ENCODE measurements around the gene COPRS.

COPRS gene, protein sequence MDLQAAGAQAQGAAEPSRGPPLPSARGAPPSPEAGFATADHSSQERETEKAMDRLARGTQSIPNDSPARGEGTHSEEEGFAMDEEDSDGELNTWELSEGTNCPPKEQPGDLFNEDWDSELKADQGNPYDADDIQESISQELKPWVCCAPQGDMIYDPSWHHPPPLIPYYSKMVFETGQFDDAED

DNA sequence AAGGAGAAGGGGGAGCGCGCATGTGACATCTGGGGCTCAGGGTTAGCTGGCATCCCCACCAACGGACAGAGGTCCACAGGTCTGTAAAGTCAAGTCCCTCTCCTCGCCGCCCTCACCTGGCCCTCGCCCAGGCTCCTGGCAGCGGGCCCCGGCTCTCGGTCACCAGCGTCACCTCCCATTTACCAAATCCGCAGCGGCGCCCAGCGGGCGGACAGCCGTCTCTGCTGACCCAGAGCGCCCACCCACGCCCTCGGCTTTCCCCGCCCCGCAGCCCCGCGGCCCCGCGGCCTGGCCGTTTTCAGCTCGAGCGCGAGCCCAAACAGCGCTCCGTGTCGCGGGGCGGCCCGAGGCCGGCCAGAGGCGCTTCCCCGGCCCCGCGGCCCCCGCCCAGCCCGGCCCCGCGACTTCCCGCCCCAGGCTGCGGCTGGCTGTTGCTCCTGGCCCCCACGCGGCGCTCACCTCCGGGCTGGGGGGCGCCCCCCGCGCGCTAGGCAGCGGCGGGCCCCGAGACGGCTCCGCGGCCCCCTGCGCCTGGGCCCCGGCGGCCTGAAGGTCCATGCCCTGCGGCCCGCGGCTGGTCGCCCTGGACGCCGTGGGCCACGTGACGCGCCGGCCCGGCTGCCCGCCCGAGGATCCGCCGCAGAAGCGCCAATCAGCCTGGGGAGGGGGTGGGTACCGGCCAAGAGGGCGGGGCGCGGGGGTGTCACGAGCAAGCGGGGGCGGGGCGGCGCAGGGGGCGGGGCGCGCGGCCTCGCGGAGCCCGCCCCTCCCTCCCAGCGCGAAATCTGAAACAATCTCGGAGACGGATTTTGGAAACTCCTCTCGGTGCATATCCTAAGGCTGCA lies at the start of gene COPRS:
Gene COPRS, minus strand, starts transcription at position 603 of the 845 bp plus-strand sequence. Its CDS starts 45 bp downstream, at position 558.
- peak; percentile 60 to 72 (median 66) for DNase-seq (ENCODE audit: low read depth in 3 of 3)

DNA sequence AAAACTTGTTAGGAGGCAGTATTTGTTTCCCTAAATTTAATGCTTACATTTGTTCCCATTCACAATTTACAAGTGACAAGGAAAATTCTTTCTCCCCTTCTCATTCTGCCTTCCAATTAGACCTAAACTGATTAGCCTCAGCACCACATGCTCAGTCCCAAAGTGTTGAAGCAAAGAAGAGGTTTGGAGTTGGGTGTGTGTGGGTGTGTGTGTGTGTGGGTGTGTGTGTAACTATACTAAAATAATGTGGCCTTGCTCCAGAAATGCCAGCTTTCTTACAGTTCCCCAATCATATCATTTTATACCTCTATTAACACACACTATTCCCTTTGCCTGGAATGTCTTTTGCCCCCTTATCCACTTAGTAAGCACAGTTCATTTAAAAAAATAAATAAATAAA lies 49.3 kb upstream of the COPRS start:
- no peak for DNase-seq (ENCODE audit: low read depth in 3 of 3)

DNA sequence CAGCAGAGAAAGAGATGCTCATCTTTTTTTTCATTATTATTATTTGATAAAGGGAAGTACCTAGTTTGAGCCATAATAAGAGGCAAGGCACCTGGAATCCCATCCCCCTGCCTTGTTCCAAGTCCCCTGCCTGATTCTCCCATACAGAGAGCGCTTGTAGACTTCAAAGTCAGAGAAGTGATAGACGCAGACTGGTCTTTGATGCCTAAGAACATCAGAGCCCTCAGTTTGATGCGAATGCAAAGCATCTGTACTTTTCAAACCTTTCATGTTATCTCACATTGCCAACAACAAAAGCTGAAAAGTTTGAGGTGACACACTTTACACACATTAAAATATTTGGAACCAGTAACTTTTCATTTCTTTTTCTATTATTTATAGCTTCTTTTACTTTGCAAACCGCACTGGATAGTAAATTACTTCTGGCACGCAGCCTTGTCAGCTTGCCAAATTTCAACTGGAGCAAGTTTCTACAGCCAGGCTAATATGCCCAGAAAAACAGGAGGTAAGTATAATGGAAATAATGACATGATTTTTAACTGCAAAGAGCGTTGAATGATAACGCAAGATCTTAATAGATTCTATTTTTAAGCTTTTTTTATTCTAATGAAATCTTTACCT lies 48.4 kb upstream of the COPRS start:
- DNase-seq (ENCODE audit: low read depth in 3 of 3) = no peak

DNA sequence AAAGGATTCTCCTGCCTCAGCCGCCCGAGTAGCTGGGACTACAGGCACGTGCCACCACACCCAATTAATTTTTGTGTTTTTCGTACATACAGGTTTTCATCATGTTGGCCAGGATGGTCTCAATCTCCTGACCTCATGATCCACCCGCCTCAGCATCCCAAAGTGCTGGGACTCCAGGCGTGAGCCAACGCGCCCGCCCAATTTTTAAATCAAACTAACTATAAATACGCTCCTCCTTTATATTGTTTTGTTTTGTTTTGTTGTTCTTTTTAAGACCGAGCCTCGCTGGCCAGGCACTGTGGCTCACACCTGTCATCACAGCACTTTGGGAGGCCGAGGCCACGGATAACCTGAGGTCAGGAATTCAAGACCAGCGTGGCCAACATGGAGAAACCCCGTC lies 44.4 kb upstream of the COPRS start:
- DNase-seq (ENCODE audit: low read depth in 3 of 3) = no peak

DNA sequence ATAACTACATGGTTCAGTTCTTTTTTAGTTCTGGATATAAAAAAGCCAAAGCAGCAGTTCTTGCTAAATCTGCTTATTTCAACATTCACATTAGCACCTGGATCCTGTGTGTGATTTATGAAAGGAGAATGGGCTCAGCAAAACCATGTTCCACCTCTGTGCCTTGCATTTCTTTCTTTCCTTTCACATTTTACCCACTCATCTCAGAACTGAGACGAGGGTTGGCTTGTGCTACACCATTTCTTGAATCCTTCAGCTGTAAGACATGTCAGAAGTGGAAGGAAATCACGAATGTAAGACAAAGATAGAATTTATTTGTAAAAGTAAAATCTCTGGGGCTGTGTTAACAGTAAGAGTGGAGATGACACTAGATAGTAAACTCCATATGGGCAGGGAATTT lies 43.6 kb upstream of the COPRS start:
- no peak for DNase-seq (ENCODE audit: low read depth in 3 of 3)

- DNase-seq (ENCODE audit: low read depth in 3 of 3) = no peak
Measured at GRCh38 chr17:31900877-31901276, 41.8 kb upstream of the COPRS start.

GRCh38 chr17:31888124-31888523 lies 29.1 kb upstream of the COPRS start:
- DNase-seq (ENCODE audit: low read depth in 3 of 3) = no peak

- no peak for DNase-seq (ENCODE audit: low read depth in 3 of 3)
Measured at GRCh38 chr17:31882571-31882970, 23.5 kb upstream of the COPRS start.

- DNase-seq (ENCODE audit: low read depth in 3 of 3) = no peak
Measured at GRCh38 chr17:31880311-31880710, 21.3 kb upstream of the COPRS start.

- no peak for DNase-seq (ENCODE audit: low read depth in 3 of 3)
Measured at GRCh38 chr17:31878703-31879073, 19.6 kb upstream of the COPRS start.

DNA sequence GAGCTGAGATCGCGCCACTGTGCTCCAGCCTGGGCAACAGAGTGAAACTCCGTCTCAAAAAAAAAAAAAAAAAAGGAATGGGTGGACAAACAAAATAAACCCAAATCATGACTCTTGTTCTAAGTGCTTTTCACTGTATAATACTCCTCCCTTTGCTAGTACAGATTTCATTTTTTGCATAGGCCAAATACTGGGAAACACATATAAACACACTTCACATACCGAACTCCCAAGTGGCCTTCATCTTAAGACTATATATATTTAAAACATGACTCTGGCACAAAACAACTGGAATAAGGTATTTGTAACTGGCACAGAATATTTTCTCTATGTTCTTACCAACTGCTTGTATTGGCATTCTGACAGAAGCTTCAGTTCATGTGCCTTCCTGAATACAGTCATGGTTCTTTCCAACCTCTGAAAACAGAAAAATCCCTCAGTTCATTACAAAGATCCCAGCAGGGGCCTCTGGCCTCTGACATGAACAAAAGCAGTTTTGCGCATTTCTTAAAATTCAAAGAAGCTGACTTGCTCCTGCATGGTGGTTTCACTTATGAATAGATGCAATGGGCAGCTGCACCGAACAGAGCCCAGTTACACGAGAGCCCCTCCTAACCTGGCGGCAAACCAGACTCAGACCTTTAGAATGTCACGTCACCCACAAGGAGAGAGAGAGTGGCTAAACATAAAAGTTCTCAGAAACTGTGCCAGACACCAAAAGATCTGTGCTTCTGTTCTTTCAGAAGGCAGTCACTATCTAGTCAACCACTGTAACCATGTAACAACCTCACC lies 19.1 kb upstream of the COPRS start:
- no peak for DNase-seq (ENCODE audit: low read depth in 3 of 3)

- no peak for DNase-seq (ENCODE audit: low read depth in 3 of 3)
Measured at GRCh38 chr17:31877341-31877740, 18.3 kb upstream of the COPRS start.

DNA sequence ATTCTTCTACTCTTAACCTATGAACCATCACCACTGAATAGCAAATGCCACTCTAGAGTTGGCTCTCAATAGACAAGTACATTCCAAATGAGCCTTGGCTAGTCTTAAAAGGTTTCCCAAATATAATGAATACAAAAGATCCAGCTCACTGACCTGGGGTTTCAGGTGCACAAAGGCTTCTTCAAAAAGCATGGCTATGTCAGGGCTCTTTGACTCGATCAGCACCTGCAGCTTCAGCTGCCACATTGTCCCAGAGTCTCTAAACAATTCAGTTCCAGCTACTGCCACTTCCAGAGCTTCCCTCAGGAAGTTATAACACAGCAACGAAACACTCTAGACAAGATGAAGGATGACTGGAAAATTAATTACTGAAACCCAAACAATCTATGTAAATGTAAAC lies 16.0 kb upstream of the COPRS start:
- DNase-seq (ENCODE audit: low read depth in 3 of 3) = no peak

DNA sequence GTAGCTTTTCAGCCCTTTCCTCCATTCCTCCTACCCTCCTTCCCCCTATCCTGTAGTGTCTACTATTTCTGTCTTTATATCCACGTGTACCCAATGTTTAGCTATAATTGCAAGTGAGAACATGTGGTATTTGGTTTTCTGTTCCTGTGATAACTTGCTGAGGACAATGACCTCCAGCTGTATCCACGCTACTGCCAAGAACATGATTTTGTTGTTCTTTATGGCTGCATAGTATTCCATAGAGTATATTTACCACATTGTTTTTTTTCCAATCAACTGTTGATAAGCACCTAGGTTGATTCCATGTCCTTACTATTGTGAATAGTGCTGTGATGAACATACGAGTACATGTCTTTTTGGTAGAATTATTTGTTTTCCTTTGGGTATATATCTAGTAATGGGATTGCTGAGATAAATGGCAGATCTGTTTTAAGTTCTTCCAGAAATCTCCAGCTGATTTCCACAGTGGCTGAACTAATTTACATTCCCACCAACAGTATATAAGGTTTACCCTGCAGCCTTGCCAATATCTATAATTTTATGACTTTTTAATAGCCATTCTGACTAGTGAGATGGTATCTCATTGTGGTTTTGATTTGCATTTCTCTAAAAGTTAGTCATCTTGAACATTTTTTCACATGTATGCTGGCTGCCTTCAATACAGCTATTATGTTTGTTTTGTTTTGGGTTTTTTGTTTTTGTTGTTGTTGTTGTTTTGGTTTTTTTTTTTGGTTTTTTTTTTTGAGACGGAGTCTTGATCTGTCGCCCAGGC lies 10.9 kb upstream of the COPRS start:
- no peak for DNase-seq (ENCODE audit: low read depth in 3 of 3)

DNA sequence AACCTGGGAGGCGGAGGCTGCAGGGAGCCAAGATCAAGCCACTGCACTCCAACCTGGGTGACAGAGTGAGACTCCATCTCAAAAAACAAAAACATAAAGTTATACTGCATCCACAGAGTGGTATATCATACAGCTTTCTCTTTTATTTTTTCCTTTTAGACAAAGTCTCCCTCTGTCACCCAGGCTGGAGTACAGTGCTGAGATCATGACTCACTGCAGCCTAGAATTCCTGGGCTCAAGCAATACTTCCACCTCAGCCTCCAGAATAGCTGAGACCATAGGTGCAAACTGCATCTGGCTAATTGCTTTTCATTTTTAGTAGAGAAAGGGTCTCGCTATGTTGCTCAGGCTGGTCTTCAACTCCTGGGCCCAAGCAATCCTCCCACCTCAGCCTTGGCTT lies 10.0 kb upstream of the COPRS start:
- no peak for DNase-seq (ENCODE audit: low read depth in 3 of 3)

DNA sequence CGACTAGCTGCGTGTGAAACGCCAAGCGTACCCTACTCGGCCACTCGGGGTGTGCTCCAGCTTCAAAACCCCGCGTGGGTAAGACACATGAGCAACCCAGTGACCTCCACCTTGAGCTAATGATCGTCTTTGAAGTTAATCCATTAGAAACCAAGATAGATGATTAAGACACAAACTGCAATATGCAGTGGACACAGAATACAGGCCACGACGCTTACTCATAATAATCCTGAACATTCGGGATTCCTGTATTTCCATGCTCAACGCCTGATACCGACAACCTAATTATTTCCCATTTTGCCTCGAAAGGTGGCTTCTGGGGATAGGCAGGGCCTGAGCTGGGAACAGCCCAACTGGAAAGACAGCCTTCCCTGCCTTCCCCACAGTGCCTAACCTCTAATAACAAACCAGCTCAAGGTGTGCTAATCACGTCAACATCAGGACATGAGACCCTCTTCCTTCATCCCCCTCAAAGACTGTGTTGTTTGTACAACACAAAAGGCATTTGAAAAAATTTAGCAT lies 504 bp upstream of the COPRS start:
- DNase-seq (ENCODE audit: low read depth in 3 of 3) = no peak

DNA sequence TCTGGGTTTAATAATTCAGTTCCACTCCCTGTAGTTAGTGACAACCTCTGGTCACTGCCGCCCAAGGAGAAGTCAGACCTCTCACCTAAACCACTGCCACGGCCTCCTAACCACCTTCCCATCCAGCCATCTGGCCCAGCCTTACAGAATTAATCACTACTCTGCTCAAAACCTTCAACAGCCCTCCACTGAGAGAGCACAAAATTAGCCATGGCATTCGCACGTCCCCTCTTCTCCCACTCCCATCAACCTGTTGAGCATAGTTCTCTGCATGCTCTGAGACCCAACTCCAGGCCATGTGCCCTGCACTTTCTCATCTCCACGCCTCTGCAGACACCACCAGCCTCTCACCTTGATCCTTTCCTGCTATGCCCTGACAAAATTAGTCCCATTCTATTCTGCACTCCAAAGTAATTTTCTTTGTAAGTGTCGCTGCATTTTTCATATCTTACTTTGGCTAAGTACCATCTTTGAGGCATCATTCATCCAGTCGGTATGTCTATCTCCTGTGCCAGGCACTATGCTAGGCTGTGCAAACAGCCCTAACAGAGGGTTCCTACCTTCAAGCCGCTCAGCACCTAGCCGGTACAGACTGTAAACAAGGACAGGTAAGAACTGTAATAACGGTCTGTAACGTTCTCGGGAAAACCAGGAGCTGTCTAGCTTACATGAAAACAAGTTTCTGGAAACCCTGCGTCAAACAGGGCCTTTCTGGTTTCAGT lies 963 bp downstream of the COPRS start:
- DNase-seq (ENCODE audit: low read depth in 3 of 3) = no peak

- no peak for DNase-seq (ENCODE audit: low read depth in 3 of 3)
Measured at GRCh38 chr17:31856750-31857149, 2.3 kb downstream of the COPRS start.

DNA sequence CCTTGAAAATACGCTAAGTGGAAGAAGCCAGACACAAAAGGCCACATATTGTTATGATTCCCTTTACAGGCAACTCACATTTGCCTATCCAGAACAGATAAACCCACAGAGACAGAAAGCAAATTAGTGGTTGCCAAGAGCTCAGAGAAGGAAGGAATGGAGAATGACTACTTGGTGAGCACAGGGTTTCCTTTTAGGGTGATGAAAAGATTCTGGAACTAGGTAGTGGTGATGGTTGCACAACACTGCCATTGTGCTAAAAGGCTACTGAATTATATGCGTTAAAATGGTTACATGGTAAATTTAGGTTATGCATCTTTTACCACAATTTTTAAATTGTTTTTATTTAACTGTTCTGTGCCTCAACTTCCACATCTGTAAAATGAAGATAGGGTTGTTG lies 4.4 kb downstream of the COPRS start:
- no peak for DNase-seq (ENCODE audit: low read depth in 3 of 3)

GRCh38 chr17:31853911-31854470 lies 5.1 kb downstream of the COPRS start:
- no peak for DNase-seq (ENCODE audit: low read depth in 3 of 3)
